Loucy (cell line): ENCODE results near the gene VTI1B.
"Not testable (repeated sequence)": the region's sequence is repeated elsewhere in the genome, so short reads cannot be mapped to it uniquely, and the experiment has no call there.

Source experiments
- CTCF ChIP-seq: fragments of 200-600 bp; sonication (generic); conservative IDR thresholded peaks from 2 replicates; pipeline ENCODE4 v1.5.1; 2014; ENCODE audit warnings: mild to moderate bottlenecking, antibody characterized with exemption, low read length
- EZH2phosphoT487 ChIP-seq: fragments of 200-600 bp; IDR thresholded peaks from 2 replicates; pipeline ENCODE4 v1.6.1; 2018; ENCODE audit warnings: antibody characterized with exemption, mild to moderate bottlenecking, moderate library complexity, borderline replicate concordance

GRCh38 chr14:67709796-67710195, 35.4 kb upstream of the VTI1B start:
- TF ChIP-seq CTCF, EZH2phosphoT487: not testable (repeated sequence)
